ENCODE results near the gene RAB3GAP2. TPM values are rescaled to one million over a fixed set of nuclear protein-coding genes. Genes with fewer than 3 reads are reported as not detected.
"Not testable (repeated sequence)": the region's sequence is repeated elsewhere in the genome, so short reads cannot be mapped to it uniquely, and the experiment has no call there.

RAB3GAP2 gene
- total RNA-seq, 5 donors from 2014 or later (not counting 1 experiment from before 2014, with no cell fraction given): 42.1 to 55.1 (median 46.7) TPM

GRCh38 chr1:220241072-220241663 lies 31.1 kb downstream of the RAB3GAP2 start:
- no peak overlapping the region for H3K4me3 ChIP-seq (ENCODE audit: control insufficient read depth in 1 of 2, extremely low read depth in 1 of 2, low read length in 1 of 2)
- H3K36me3 Mint-ChIP-seq: peaks cover 28% of the 10 kb centered on the region
- ChIA-PET POLR2A (interaction anchor here (0.5 kb wide), 2 partner anchors 95 to 104 kb away, joined by 4 read pairs; no protein-coding TSS in a partner anchor), CTCF (interaction anchor here in 1 of 2 donors (0.5 kb wide), 2 partner anchors 52 to 78 kb away, joined by 3 read pairs; no protein-coding TSS in a partner anchor)
- H3K4me1 Mint-ChIP-seq: peaks cover 44 to 48% (median 44%) of the 10 kb centered on the region in 3 donors
- H3K27me3 ChIP-seq (replicated peaks in 1 of 2; ENCODE audit: control insufficient read depth in 2 of 2, extremely low read depth in 1 of 2, insufficient read depth in 2 of 2, low read length in 1 of 2): no peaks in the 10 kb centered on the region
- H3K27me3 Mint-ChIP-seq: no peaks in the 10 kb centered on the region
- no peak for DNase-seq
- no peaks in the 10 kb centered on the region for H3K4me1 ChIP-seq (ENCODE audit: control insufficient read depth in 1 of 2, extremely low read depth in 1 of 2, insufficient read depth in 2 of 2, low read length in 2 of 2)
- no peaks in the 10 kb centered on the region for H3K9me3 ChIP-seq
- H3K9me3 Mint-ChIP-seq: peaks cover 0 to 8% (median 2%) of the 10 kb centered on the region in 3 donors
- H3K27ac Mint-ChIP-seq: no peak overlapping the region
- no peak overlapping the region for H3K4me3 Mint-ChIP-seq
- no peak for ATAC-seq (replicated peaks in 1 of 4)
- H3K36me3 ChIP-seq (ENCODE audit: control insufficient read depth in 2 of 2, extremely low read depth in 1 of 2, insufficient read depth in 1 of 2, low read length in 1 of 2): peaks cover 0 to 3% of the 10 kb centered on the region in 2 donors
- no peak overlapping the region for H3K27ac ChIP-seq (ENCODE audit: low read length)
- no CpG with 5 or more reads among the region's 2 CpGs for WGBS (ENCODE audit: insufficient coverage)

- ChIA-PET CTCF (no interaction called here), POLR2A (no interaction called here)
- WGBS (ENCODE audit: insufficient coverage): no CpG with 5 or more reads among the region's 3 CpGs
- H3K9me3 Mint-ChIP-seq: peaks cover 0 to 4% (median 2%) of the 10 kb centered on the region in 3 donors
- H3K36me3 ChIP-seq (ENCODE audit: control insufficient read depth in 2 of 2, extremely low read depth in 1 of 2, insufficient read depth in 1 of 2, low read length in 1 of 2): peaks cover 0 to 3% of the 10 kb centered on the region in 2 donors
- no peak overlapping the region for H3K4me3 ChIP-seq (ENCODE audit: control insufficient read depth in 1 of 2, extremely low read depth in 1 of 2, low read length in 1 of 2)
- ATAC-seq (replicated peaks in 1 of 4): no peak
- H3K27ac ChIP-seq (ENCODE audit: low read length): no peak overlapping the region
- no peak overlapping the region for H3K4me3 Mint-ChIP-seq
- H3K4me1 Mint-ChIP-seq: peaks cover 46 to 50% (median 47%) of the 10 kb centered on the region in 3 donors
- no peaks in the 10 kb centered on the region for H3K4me1 ChIP-seq (ENCODE audit: control insufficient read depth in 1 of 2, extremely low read depth in 1 of 2, insufficient read depth in 2 of 2, low read length in 2 of 2)
- H3K36me3 Mint-ChIP-seq: peaks cover 24% of the 10 kb centered on the region
- H3K27me3 Mint-ChIP-seq: no peaks in the 10 kb centered on the region
- no peak overlapping the region for H3K27ac Mint-ChIP-seq
- no peaks in the 10 kb centered on the region for H3K27me3 ChIP-seq (replicated peaks in 1 of 2; ENCODE audit: control insufficient read depth in 2 of 2, extremely low read depth in 1 of 2, insufficient read depth in 2 of 2, low read length in 1 of 2)
- no peak for DNase-seq
- no peaks in the 10 kb centered on the region for H3K9me3 ChIP-seq
Measured at GRCh38 chr1:220239966-220240365, 32.3 kb downstream of the RAB3GAP2 start.

GRCh38 chr1:220239213-220239612 lies 33.0 kb downstream of the RAB3GAP2 start:
- Mint-ChIP-seq H3K4me3 (no peak overlapping the region), H3K36me3 (peaks cover 16% of the 10 kb centered on the region), H3K9me3 (peaks cover 0 to 2% (median 0%) of the 10 kb centered on the region in 3 donors), H3K4me1 (peaks cover 39 to 48% (median 42%) of the 10 kb centered on the region in 3 donors), H3K27me3 (no peaks in the 10 kb centered on the region), H3K27ac (no peak overlapping the region)
- H3K27ac ChIP-seq (ENCODE audit: low read length): no peak overlapping the region
- H3K4me3 ChIP-seq (ENCODE audit: control insufficient read depth in 1 of 2, extremely low read depth in 1 of 2, low read length in 1 of 2): no peak overlapping the region
- no peaks in the 10 kb centered on the region for H3K4me1 ChIP-seq (ENCODE audit: control insufficient read depth in 1 of 2, extremely low read depth in 1 of 2, insufficient read depth in 2 of 2, low read length in 2 of 2)
- no peaks in the 10 kb centered on the region for H3K9me3 ChIP-seq
- no peak for ATAC-seq (replicated peaks in 1 of 4)
- ChIA-PET CTCF (no interaction called here), POLR2A (no interaction called here)
- H3K36me3 ChIP-seq (ENCODE audit: control insufficient read depth in 2 of 2, extremely low read depth in 1 of 2, insufficient read depth in 1 of 2, low read length in 1 of 2): peaks cover 0 to 3% of the 10 kb centered on the region in 2 donors
- no peaks in the 10 kb centered on the region for H3K27me3 ChIP-seq (replicated peaks in 1 of 2; ENCODE audit: control insufficient read depth in 2 of 2, extremely low read depth in 1 of 2, insufficient read depth in 2 of 2, low read length in 1 of 2)
- WGBS (ENCODE audit: insufficient coverage): 100% methylated on average over 3 of the region's 5 CpGs
- DNase-seq: no peak

- H3K9me3 Mint-ChIP-seq; H3K27ac Mint-ChIP-seq; H3K27me3 ChIP-seq (replicated peaks in 1 of 2; ENCODE audit: control insufficient read depth in 2 of 2, extremely low read depth in 1 of 2, insufficient read depth in 2 of 2, low read length in 1 of 2); H3K27ac ChIP-seq (ENCODE audit: low read length); H3K27me3 Mint-ChIP-seq; DNase-seq; H3K4me3 ChIP-seq (ENCODE audit: control insufficient read depth in 1 of 2, extremely low read depth in 1 of 2, low read length in 1 of 2); H3K4me1 ChIP-seq (ENCODE audit: control insufficient read depth in 1 of 2, extremely low read depth in 1 of 2, insufficient read depth in 2 of 2, low read length in 2 of 2); POLR2A ChIA-PET; ATAC-seq (replicated peaks in 1 of 4); H3K9me3 ChIP-seq; H3K4me3 Mint-ChIP-seq: not testable (repeated sequence)
- peaks cover 0 to 11% of the 10 kb centered on the region in 2 donors for H3K36me3 ChIP-seq (ENCODE audit: control insufficient read depth in 2 of 2, extremely low read depth in 1 of 2, insufficient read depth in 1 of 2, low read length in 1 of 2)
- WGBS (ENCODE audit: insufficient coverage): 100% methylated on average over 2 of the region's 9 CpGs
- Mint-ChIP-seq H3K36me3 (peaks cover 20% of the 10 kb centered on the region), H3K4me1 (peaks cover 20 to 29% (median 25%) of the 10 kb centered on the region in 3 donors)
- CTCF ChIA-PET: interaction anchor here in 1 of 2 donors (0.7 kb wide), 1 partner anchor 43 kb away, joined by 3 read pairs; no protein-coding TSS in a partner anchor
Measured at GRCh38 chr1:220236278-220236677, 36.0 kb downstream of the RAB3GAP2 start.

GRCh38 chr1:220235462-220235861 lies 36.8 kb downstream of the RAB3GAP2 start:
- CTCF ChIA-PET: interaction anchor here in 1 of 2 donors (0.7 kb wide), 1 partner anchor 44 kb away, joined by 3 read pairs; no protein-coding TSS in a partner anchor
- no peak overlapping the region for H3K4me3 ChIP-seq (ENCODE audit: control insufficient read depth in 1 of 2, extremely low read depth in 1 of 2, low read length in 1 of 2)
- no peaks in the 10 kb centered on the region for H3K27me3 ChIP-seq (replicated peaks in 1 of 2; ENCODE audit: control insufficient read depth in 2 of 2, extremely low read depth in 1 of 2, insufficient read depth in 2 of 2, low read length in 1 of 2)
- peaks cover 20 to 28% (median 24%) of the 10 kb centered on the region in 3 donors for H3K4me1 Mint-ChIP-seq
- H3K36me3 Mint-ChIP-seq: peaks cover 28% of the 10 kb centered on the region
- no peaks in the 10 kb centered on the region for H3K4me1 ChIP-seq (ENCODE audit: control insufficient read depth in 1 of 2, extremely low read depth in 1 of 2, insufficient read depth in 2 of 2, low read length in 2 of 2)
- H3K27ac Mint-ChIP-seq: no peak overlapping the region
- H3K27me3 Mint-ChIP-seq: no peaks in the 10 kb centered on the region
- POLR2A ChIA-PET: interaction anchor here in 1 of 2 donors (0.5 kb wide), 1 partner anchor 64 kb away, joined by 3 read pairs; no protein-coding TSS in a partner anchor
- DNase-seq (no peak), ATAC-seq (replicated peaks in 1 of 4) (no peak)
- H3K36me3 ChIP-seq (ENCODE audit: control insufficient read depth in 2 of 2, extremely low read depth in 1 of 2, insufficient read depth in 1 of 2, low read length in 1 of 2): peaks cover 0 to 17% of the 10 kb centered on the region in 2 donors
- no peak overlapping the region for H3K27ac ChIP-seq (ENCODE audit: low read length)
- no peaks in the 10 kb centered on the region for H3K9me3 Mint-ChIP-seq
- H3K9me3 ChIP-seq: no peaks in the 10 kb centered on the region
- no CpG with 5 or more reads among the region's 1 CpG for WGBS (ENCODE audit: insufficient coverage)
- H3K4me3 Mint-ChIP-seq: no peak overlapping the region

- ChIA-PET POLR2A (no interaction called here), CTCF (interaction anchor here in 1 of 2 donors (0.6 to 0.9 kb wide), 4 partner anchors 14 to 1205 kb away, joined by 3 to 5 read pairs (median 4); no protein-coding TSS in a partner anchor)
- ATAC-seq (replicated peaks in 1 of 4): no peak
- no peaks in the 10 kb centered on the region for H3K9me3 Mint-ChIP-seq
- no peaks in the 10 kb centered on the region for H3K27me3 Mint-ChIP-seq
- H3K36me3 ChIP-seq (ENCODE audit: control insufficient read depth in 2 of 2, extremely low read depth in 1 of 2, insufficient read depth in 1 of 2, low read length in 1 of 2): peaks cover 0 to 22% of the 10 kb centered on the region in 2 donors
- H3K4me1 Mint-ChIP-seq: peaks cover 23 to 27% (median 25%) of the 10 kb centered on the region in 3 donors
- no peak overlapping the region for H3K27ac ChIP-seq (ENCODE audit: low read length)
- no peak overlapping the region for H3K4me3 Mint-ChIP-seq
- H3K4me3 ChIP-seq (ENCODE audit: control insufficient read depth in 1 of 2, extremely low read depth in 1 of 2, low read length in 1 of 2): no peak overlapping the region
- no peaks in the 10 kb centered on the region for H3K9me3 ChIP-seq
- no peaks in the 10 kb centered on the region for H3K4me1 ChIP-seq (ENCODE audit: control insufficient read depth in 1 of 2, extremely low read depth in 1 of 2, insufficient read depth in 2 of 2, low read length in 2 of 2)
- H3K36me3 Mint-ChIP-seq: peaks cover 35% of the 10 kb centered on the region
- no peaks in the 10 kb centered on the region for H3K27me3 ChIP-seq (replicated peaks in 1 of 2; ENCODE audit: control insufficient read depth in 2 of 2, extremely low read depth in 1 of 2, insufficient read depth in 2 of 2, low read length in 1 of 2)
- no CpG with 5 or more reads among the region's 3 CpGs for WGBS (ENCODE audit: insufficient coverage)
- H3K27ac Mint-ChIP-seq: no peak overlapping the region
- no peak for DNase-seq
Measured at GRCh38 chr1:220233927-220234326, 38.3 kb downstream of the RAB3GAP2 start.

All from T-cell (primary cell).